Esophagus muscularis mucosa (tissue), 4 donors: ENCODE data around the gene DSCAML1. TPM values are rescaled to one million over a fixed set of nuclear protein-coding genes. Genes with fewer than 3 reads are reported as not detected.

Source experiments
- DNase-seq: peaks from one replicate; pipeline ENCODE4 v3.0.0-alpha.2; 2017; ENCODE audit errors: extremely low spot score
- H3K27ac ChIP-seq, 4 donors: fragments of 200-600 bp; sonication (generic); replicated peaks in 1 of 4; 1 replicate in 3 of 4; 2 replicates in 1 of 4; pipeline ENCODE4 v1.5.1; 2016 to 2019; ENCODE audit warnings: mild to moderate bottlenecking in 1 of 4
- H3K27me3 ChIP-seq, 4 donors: fragments of 200-600 bp; sonication (generic); one replicate each; pipeline versions ENCODE4 v1.5.1 to v1.6.0; 2016 to 2019
- H3K36me3 ChIP-seq, 4 donors: fragments of 200-600 bp; sonication (generic); one replicate each; pipeline ENCODE4 v1.5.1; 2016 to 2019
- H3K4me1 ChIP-seq, 4 donors: fragments of 200-600 bp; sonication (generic); one replicate each; pipeline ENCODE4 v1.5.1; 2016 to 2019
- H3K4me3 ChIP-seq, 4 donors: fragments of 200-600 bp; sonication (generic); 1 replicate in 2 of 4; 2 replicates in 2 of 4; pipeline ENCODE4 v1.5.1; 2016 to 2019; ENCODE audit warnings: mild to moderate bottlenecking in 4 of 4, moderate library complexity in 1 of 4
- H3K9me3 ChIP-seq, 4 donors: fragments of 200-600 bp; sonication (generic); 1 replicate in 3 of 4; 2 replicates in 1 of 4; pipeline ENCODE4 v1.5.1; 2016 to 2019
- CTCF ChIP-seq, 3 experiments: fragments of 200-600 bp in 2 of 3; fragments of 450-650 bp in 1 of 3; sonication (generic) in 2 of 3; IDR thresholded peaks; one replicate each; pipeline ENCODE4 v1.5.1; 2017 to 2019; ENCODE audit warnings: antibody characterized with exemption in 3 of 3, mild to moderate bottlenecking in 2 of 3, moderate library complexity in 1 of 3
- EP300 ChIP-seq: sonication (generic); formaldehyde crosslinking; IDR thresholded peaks from one replicate; pipeline ENCODE4 v1.6.1; 2017; ENCODE audit warnings: antibody characterized with exemption
- POLR2A ChIP-seq: fragments of 450-650 bp; IDR thresholded peaks from one replicate; pipeline ENCODE4 v1.6.1; 2017; ENCODE audit warnings: antibody characterized with exemption, moderate library complexity, mild to moderate bottlenecking, low read depth
- POLR2AphosphoS5 ChIP-seq, 2 donors: sonication (generic); formaldehyde crosslinking; IDR thresholded peaks; one replicate each; pipeline ENCODE4 v1.6.1; 2017; ENCODE audit warnings: antibody characterized with exemption in 2 of 2
- WGBS: methylation state at CpG from one replicate; pipeline ENCODE4 v1.1.5; 2018; 5-methylcytosine and 5-hydroxymethylcytosine counted together
- intact Hi-C: fragments of 100-400 bp; cut with DNase I; formaldehyde crosslinking; loops from one replicate; pipeline ENCODE4 v1.15.1; 2023
- total RNA-seq, 4 donors: library from RNA; depleted of rRNA; stranded (reverse); fragments of >200 nt; gene quantifications; one replicate each; pipeline versions ENCODE4 v1.1.0 to v1.2.1, GENCODE V29; 2016

Gene DSCAML1
- total RNA-seq, 4 donors from 2014 or later: 0.50 to 5.8 (median 1.2) TPM

- peaks cover 17 to 28% (median 26%) of the 10 kb centered on the region in 4 donors for H3K4me1 ChIP-seq
- DNase-seq: no peak
- no peaks in the 10 kb centered on the region for H3K36me3 ChIP-seq
- H3K27ac ChIP-seq: no peak overlapping the region
- TF ChIP-seq EP300: no peak
- TF ChIP-seq CTCF (IDR thresholded peaks at IDR 0.05): no peak
- no peak for TF ChIP-seq POLR2AphosphoS5 (IDR thresholded peaks at IDR 0.05)
- no peak for TF ChIP-seq POLR2A
- peaks cover 0 to 70% (median 33%) of the 10 kb centered on the region in 4 donors for H3K27me3 ChIP-seq
- H3K4me3 ChIP-seq: no peak overlapping the region
- H3K9me3 ChIP-seq: no peaks in the 10 kb centered on the region
- 84% methylated on average over 10 of the region's 10 CpGs for WGBS
- intact Hi-C loops: no loop called here
These were observed 2.9 kb downstream of the DSCAML1 start for GRCh38 chr11:117794135-117794534.

DNA sequence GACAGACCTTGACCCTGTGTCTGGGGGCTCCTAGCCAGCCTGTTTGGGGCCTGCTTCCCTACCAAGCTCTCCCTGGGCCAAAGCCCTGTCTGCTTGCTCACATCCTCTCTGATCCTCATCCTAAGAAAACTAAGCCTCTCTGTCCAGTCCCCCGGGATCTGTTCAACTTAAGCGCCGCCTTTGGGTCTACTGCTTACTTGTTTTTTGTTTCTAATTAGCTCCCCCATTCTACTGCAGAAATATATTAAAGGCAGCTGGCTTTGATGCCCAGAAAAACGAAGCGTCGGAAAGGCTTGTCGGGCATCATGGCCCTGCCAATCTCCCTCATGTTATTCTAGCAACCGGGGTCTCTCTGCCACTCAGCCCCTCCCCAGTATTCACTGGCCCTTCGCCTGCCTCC is 3.4 kb downstream of the DSCAML1 start:
- TF ChIP-seq EP300 (no peak), POLR2AphosphoS5 (IDR thresholded peaks at IDR 0.05) (no peak), CTCF (IDR thresholded peaks at IDR 0.05) (no peak), POLR2A (no peak)
- DNase-seq: no peak
- Histone ChIP-seq H3K27ac (no peak overlapping the region), H3K36me3 (no peaks in the 10 kb centered on the region), H3K4me3 (no peak overlapping the region), H3K4me1 (peaks cover 17 to 28% (median 26%) of the 10 kb centered on the region in 4 donors), H3K9me3 (no peaks in the 10 kb centered on the region), H3K27me3 (peaks cover 0 to 66% (median 33%) of the 10 kb centered on the region in 4 donors)
- intact Hi-C loops: no loop called here
- 92% methylated on average over 9 of the region's 9 CpGs for WGBS

- WGBS: 95% methylated on average over 5 of the region's 6 CpGs
- Histone ChIP-seq H3K27me3 (peaks cover 0 to 62% (median 33%) of the 10 kb centered on the region in 4 donors), H3K36me3 (no peaks in the 10 kb centered on the region), H3K27ac (no peak overlapping the region), H3K4me1 (peaks cover 17 to 28% (median 26%) of the 10 kb centered on the region in 4 donors), H3K9me3 (no peaks in the 10 kb centered on the region), H3K4me3 (no peak overlapping the region)
- no peak for DNase-seq
- no peak for TF ChIP-seq POLR2AphosphoS5 (IDR thresholded peaks at IDR 0.05)
- no peak for TF ChIP-seq EP300
- TF ChIP-seq POLR2A: no peak
- TF ChIP-seq CTCF (IDR thresholded peaks at IDR 0.05): no peak
- intact Hi-C loops: no loop called here
These were observed 4.0 kb downstream of the DSCAML1 start for GRCh38 chr11:117792992-117793391.

- H3K27me3 ChIP-seq: peaks cover 0 to 54% (median 31%) of the 10 kb centered on the region in 4 donors
- 84% methylated on average over 4 of the region's 5 CpGs for WGBS
- peaks cover 17 to 25% (median 22%) of the 10 kb centered on the region in 4 donors for H3K4me1 ChIP-seq
These were observed 4.8 kb downstream of the DSCAML1 start for GRCh38 chr11:117792241-117792640.

More at GRCh38 chr11:117792241-117792640, 4.8 kb downstream of the DSCAML1 start:
- H3K27ac ChIP-seq: no peak overlapping the region
- intact Hi-C loops: no loop called here
- TF ChIP-seq POLR2AphosphoS5 (IDR thresholded peaks at IDR 0.05): no peak
- TF ChIP-seq CTCF (IDR thresholded peaks at IDR 0.05): no peak
- no peak for TF ChIP-seq POLR2A
- no peak for TF ChIP-seq EP300
- H3K4me3 ChIP-seq: no peak overlapping the region
- DNase-seq: no peak
- no peaks in the 10 kb centered on the region for H3K9me3 ChIP-seq
- H3K36me3 ChIP-seq: no peaks in the 10 kb centered on the region
